Stimulated activated CD8-positive, alpha-beta memory T cell treated with anti-CD3 and anti-CD28 coated beads, Interleukin-12 subunit alpha, Interleukin-12 subunit beta, amount 100 ng/mL, for 24 hours (primary cell): Measurements from ENCODE around the gene HSPA13.
A peak's percentile ranks its signal among the peaks of the same experiment; 100 is the strongest.
"Not testable (repeated sequence)": the region's sequence is repeated elsewhere in the genome, so short reads cannot be mapped to it uniquely, and the experiment has no call there.

Experiments
- DNase-seq: peaks from one replicate; pipeline ENCODE4 v3.0.0-alpha.2; 2020; ENCODE audit errors: extremely low read depth

HSPA13 gene

GRCh38 chr21:14382835-14383595, at the start of gene HSPA13:
Gene HSPA13 (minus strand): TSS chr21:14383146. CDS start chr21:14383119, 27 bp downstream.
- DNase-seq: peak; percentile 96

GRCh38 chr21:14418920-14419319, 36.0 kb upstream of the HSPA13 start:
- no peak for DNase-seq

- no peak for DNase-seq
Measured at GRCh38 chr21:14414932-14415508, 32.1 kb upstream of the HSPA13 start.

GRCh38 chr21:14405962-14406361, 23.0 kb upstream of the HSPA13 start:
- DNase-seq: no peak

DNA sequence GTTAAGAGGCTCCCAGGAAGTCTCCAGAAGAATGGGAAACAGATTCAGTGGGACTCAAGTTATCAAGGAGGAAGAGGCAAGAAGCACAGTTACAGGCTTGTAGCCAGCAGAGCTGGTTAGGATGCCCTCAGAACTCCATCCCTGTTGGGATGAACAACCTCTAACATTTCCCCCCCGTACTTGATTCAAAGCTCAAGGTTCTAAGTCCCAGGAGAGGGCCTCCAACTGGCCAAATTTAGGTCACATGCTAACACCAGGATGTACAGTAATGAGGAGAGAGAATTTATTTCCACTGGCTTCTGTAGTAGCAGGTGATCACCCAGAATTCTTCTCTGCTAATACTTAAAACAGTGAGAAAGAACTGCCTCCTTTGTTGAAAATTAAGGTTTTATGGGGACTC, 22.3 kb upstream of the HSPA13 start:
- DNase-seq: no peak

GRCh38 chr21:14403681-14404318, 20.9 kb upstream of the HSPA13 start:
- DNase-seq: no peak

DNA sequence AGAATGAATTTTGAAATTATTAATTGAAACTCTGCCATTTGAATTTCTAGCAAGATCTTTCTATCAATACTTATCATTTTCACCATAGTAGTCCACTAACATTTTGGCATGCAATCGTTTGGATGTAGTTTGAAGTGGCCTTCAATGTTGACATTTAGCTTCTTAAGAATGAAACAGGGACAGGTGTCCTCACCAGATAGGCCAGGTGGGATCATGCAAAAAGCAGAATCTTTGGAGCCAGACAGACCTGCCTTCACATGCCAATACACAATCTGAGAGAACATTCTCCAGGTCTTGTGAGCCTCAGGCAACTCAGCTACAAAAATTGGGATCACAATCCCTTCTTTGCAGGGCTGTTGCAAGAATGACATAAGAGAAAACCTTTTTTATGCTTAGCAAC, 18.3 kb upstream of the HSPA13 start:
- no peak for DNase-seq

DNA sequence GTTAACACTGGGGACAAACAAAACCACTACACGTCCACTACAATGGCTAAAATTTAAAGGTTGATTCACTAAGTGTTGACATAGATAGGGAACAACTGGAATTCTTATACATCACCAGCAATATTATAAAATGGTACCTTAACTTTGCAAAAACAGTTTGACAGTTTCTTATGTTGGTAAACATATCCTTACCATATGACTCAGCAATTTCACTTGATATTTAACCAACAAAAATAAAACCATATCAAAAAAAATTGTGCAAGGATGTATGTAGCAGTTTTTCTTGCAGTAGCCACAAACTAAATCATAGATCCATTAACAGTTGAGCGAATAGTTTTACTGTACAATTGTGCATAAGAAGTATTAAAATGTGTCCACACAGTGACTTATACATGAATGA, 5.3 kb upstream of the HSPA13 start:
- DNase-seq: no peak

DNA sequence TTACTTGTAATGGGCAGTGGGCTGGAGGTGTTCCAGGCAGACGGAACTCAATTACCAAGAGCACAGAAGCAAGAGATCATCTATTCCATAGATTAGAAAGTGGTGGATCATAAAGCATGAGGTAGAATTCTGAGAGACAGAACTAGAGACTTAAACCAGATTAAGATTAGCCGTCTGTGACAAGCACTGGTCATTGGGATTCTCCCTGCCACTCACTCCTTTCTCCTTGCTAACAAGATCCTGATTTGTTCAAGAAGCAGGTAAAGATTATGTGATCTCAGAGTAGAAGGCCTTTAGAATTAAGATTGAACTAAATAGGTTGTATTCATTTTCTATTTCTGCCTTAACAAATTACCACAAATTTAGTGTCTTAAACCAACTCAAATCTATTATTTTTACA, 1.5 kb upstream of the HSPA13 start:
- no peak for DNase-seq

DNA sequence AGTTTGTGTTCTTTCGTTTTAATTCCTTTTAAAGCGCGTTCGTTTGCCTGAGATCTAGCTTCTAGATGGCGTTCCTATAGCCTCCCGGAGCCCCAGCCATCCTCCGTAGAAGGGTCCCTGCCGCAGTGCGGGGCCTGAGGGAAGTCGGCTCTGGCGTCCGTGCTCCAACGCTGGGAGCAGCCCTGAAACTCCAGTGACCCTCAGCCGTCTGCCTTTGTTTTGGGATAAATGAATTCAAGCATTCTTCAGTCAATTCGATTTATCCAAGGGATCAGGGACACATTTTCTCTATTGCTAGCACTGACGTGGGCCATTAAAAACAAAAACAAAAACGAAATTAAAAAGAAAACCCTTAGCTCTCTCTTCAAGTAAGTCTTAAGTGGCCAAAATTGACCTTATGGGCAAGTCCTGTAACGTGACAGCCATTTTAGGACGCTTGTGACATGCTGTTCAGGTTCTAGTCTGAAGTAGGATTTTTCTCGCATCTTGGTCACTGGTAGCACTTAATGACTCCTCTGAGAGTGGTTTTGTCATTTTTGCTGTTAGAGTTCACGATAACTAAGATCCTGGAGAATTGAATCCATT, 742 bp upstream of the HSPA13 start:
- no peak for DNase-seq

DNA sequence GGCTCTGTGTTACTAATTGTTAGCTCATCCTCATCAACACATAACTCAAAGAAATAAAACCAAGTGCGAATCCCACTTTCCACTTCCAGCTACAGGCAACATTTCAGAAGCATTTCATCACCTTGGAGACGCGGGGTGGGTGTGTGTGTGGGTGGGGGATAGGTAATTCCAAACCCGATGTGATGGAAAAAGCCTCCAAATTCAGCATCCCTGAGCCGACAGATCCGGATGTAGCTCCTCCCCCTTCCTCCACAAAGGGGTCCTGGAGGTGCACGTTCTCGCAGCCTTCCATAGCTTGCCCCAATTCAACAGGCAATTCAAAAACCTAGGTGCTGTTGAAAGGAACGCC, 486 bp downstream of the HSPA13 start:
- DNase-seq: no peak

DNA sequence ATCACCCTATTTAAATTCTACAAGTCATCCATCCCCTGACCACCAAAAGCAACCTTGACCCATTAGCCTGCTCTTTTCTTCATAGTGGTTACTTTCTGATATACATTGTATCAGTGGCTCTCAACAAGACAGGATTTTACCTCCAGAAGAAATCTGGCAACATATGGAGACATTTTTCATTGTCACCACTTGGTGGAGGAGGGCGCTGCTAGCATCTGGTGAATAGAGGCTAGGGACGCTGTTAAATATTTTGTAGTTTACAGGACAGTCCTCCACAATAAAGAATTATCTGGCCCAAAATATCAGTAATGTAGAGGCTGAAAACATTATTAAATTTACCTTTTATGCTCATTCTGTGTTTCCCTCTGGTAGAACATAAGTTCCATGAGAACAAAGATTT, 6.1 kb downstream of the HSPA13 start:
- DNase-seq: no peak

GRCh38 chr21:14366998-14367397, 15.9 kb downstream of the HSPA13 start:
- no peak for DNase-seq

DNA sequence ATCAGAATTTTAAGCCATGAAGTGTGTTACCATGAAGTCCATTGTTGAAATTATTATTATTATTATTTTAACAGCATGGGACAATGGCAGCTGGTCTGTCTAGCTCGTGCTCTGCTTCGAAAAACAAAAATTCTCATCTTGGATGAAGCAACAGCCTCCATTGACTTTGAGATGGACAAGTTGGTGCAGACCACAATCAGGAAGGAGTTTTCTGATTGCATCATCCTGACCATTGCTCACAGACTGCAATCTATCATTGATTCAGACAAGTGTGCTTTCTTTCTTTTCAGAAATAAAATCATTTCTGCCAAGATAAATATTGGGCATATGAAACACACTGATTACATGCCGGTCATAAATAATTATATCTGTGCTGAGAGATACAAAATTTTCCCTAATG, 21.0 kb downstream of the HSPA13 start:
- DNase-seq: no peak

- DNase-seq: no peak
Measured at GRCh38 chr21:14358775-14359174, 24.2 kb downstream of the HSPA13 start.

GRCh38 chr21:14356746-14357145, 26.2 kb downstream of the HSPA13 start:
- no peak for DNase-seq

- DNase-seq: no peak
Measured at GRCh38 chr21:14354515-14354914, 28.4 kb downstream of the HSPA13 start.

- no peak for DNase-seq
Measured at GRCh38 chr21:14353726-14354125, 29.2 kb downstream of the HSPA13 start.

DNA sequence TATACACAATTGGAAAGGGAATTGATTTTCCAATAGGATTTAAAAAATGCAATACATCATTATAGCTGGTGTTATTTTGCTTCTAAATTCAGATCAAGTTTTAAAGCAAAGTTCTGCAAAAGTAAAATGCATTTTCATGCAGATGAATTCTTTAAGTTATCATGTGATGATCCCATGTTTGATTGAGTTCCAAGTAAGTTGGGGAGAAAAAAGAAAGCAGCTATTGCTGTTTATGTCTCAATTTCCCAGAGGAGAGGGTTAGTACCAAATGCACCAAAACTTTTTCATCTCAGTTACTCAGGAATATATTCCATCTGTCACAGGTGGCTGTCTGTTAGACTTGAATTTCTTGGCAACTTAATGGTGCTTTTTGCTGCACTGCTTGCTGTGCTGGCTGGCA, 29.7 kb downstream of the HSPA13 start:
- no peak for DNase-seq

- not testable (repeated sequence) for DNase-seq
Measured at GRCh38 chr21:14327346-14327745, 55.6 kb downstream of the HSPA13 start.

- no peak for DNase-seq
Measured at GRCh38 chr21:14325595-14325994, 57.4 kb downstream of the HSPA13 start.
